ENCODE results near the gene APLNR. TPM values are rescaled to one million over a fixed set of nuclear protein-coding genes. Genes with fewer than 3 reads are reported as not detected.

The APLNR gene
- total and polyA plus RNA-seq, 2 of the 8 experiments (the other 6 are each of a cell fraction or from before 2014, with no cell fraction given): 0.80 TPM; not detected in 1

GRCh38 chr11:57240757-57241156 is 3.7 kb upstream of the APLNR start:
- H4K20me1 ChIP-seq (replicated peaks in 1 of 2; ENCODE audit: control insufficient read depth in 1 of 2, insufficient read depth in 2 of 2, low read length in 2 of 2): no peaks in the 10 kb centered on the region
- CTCF ChIA-PET (ENCODE audit: partially characterized antibody): interaction anchor here (0.9 to 33.7 kb wide), 12 partner anchors 10 to 400 kb away, joined by 3 to 942 read pairs (median 4); no protein-coding TSS in a partner anchor
- H3K23me2 ChIP-seq (ENCODE audit: low read depth, low read length): no peaks in the 10 kb centered on the region
- WGBS, 2 experiments (ENCODE audit: extremely low coverage in 1 of 2, insufficient coverage in 1 of 2, insufficient read length in 1 of 2, insufficient replicate concordance in 2 of 2, low coverage in 1 of 2, low lambda C conversion rate in 2 of 2, missing lambda C conversion rate in 1 of 2): 65% methylated on average over 5 of the region's 5 CpGs; no CpG with 5 or more reads in 1 of the 2 experiments
- no peak overlapping the region for H2BK12ac ChIP-seq (ENCODE audit: low read depth, low read length)
- DNase-seq (ENCODE audit: low read depth in 1 of 2, low spot score in 2 of 2): no peak
- H2BK120ac ChIP-seq (replicated peaks; ENCODE audit: low read depth, low read length): no peak overlapping the region
- no peaks in the 10 kb centered on the region for H3K79me1 ChIP-seq (ENCODE audit: low read depth, low read length)
- H2BK20ac ChIP-seq (ENCODE audit: low read length): no peak overlapping the region
- H3K14ac ChIP-seq (ENCODE audit: insufficient read length): no peak overlapping the region
- POLR2A ChIA-PET (ENCODE audit: partially characterized antibody): interaction anchor here (1.6 kb wide), 1 partner anchor 28 kb away, joined by 4 read pairs; no protein-coding TSS in a partner anchor
- H3K18ac ChIP-seq (ENCODE audit: extremely low read depth, low read length): no peak overlapping the region
- H3K23ac ChIP-seq (ENCODE audit: insufficient read length): no peak overlapping the region
- no peak overlapping the region for H3K4me2 ChIP-seq (ENCODE audit: insufficient read depth in 1 of 2, low read depth in 2 of 2, low read length in 2 of 2)
- no peaks in the 10 kb centered on the region for H3K79me2 ChIP-seq (ENCODE audit: control insufficient read depth in 1 of 2, insufficient read depth in 2 of 2, low read length in 2 of 2)
- H3K56ac ChIP-seq (replicated peaks; ENCODE audit: insufficient read length, low read depth, low read length): no peak overlapping the region
- no peaks in the 10 kb centered on the region for H3K27me3 ChIP-seq (replicated peaks in 1 of 4; ENCODE audit: control insufficient read depth in 3 of 4, extremely low read depth in 1 of 4, insufficient read depth in 3 of 4, low read length in 3 of 4)
- H4K5ac ChIP-seq (ENCODE audit: insufficient read length, low read depth, low read length): no peak overlapping the region
- no peak overlapping the region for H3K9ac ChIP-seq (replicated peaks in 1 of 4; ENCODE audit: extremely low read depth in 1 of 4, low read depth in 3 of 4, low read length in 3 of 4)
- TF ChIP-seq TAF1 (IDR thresholded peaks at IDR 0.05; ENCODE audit: low read depth, low read length) (no peak), RAD21 (IDR thresholded peaks at IDR 0.05 in 1 of 2, conservative IDR thresholded peaks at IDR 0.05 in 1 of 2; ENCODE audit: low read depth in 2 of 2, low read length in 2 of 2) (0 out of 4 replicates have a peak, but pooled peaks of 1 of the 2 experiments have one; percentile 2)
- no peak overlapping the region for H3K4me3 ChIP-seq (ENCODE audit: extremely low read depth in 1 of 4, insufficient read depth in 2 of 4, low read depth in 3 of 4, low read length in 4 of 4)
- H3K4me1 ChIP-seq (replicated peaks in 1 of 4; ENCODE audit: control insufficient read depth in 3 of 4, insufficient read depth in 4 of 4, low read length in 3 of 4): peaks cover 0 to 4% (median 1%) of the 10 kb centered on the region in 4 experiments; a peak in 4 of 7 replicates
- H2BK15ac ChIP-seq (ENCODE audit: low read length): no peak overlapping the region
- no peak overlapping the region for H3K4ac ChIP-seq (replicated peaks; ENCODE audit: insufficient read length, low read depth, low read length)
- no peak overlapping the region for H4K8ac ChIP-seq (ENCODE audit: extremely low read depth, insufficient read depth, low read length)
- H4K91ac ChIP-seq (replicated peaks; ENCODE audit: insufficient read length, low read length): no peak overlapping the region
- H2BK5ac ChIP-seq (ENCODE audit: low read depth, low read length): no peak overlapping the region
- H2AFZ ChIP-seq (ENCODE audit: low read length): no peak overlapping the region
- H3K9me3 ChIP-seq (ENCODE audit: insufficient read depth in 2 of 2, low read depth in 1 of 2, low read length in 1 of 2): no peaks in the 10 kb centered on the region
- H3K36me3 ChIP-seq (ENCODE audit: control insufficient read depth in 2 of 4, insufficient read depth in 4 of 4, low read length in 3 of 4): no peaks in the 10 kb centered on the region
- no peak overlapping the region for H3K27ac ChIP-seq (ENCODE audit: low read depth, low read length)
- no peak overlapping the region for H2AK5ac ChIP-seq (ENCODE audit: low read depth, low read length)
- no peak for FAIRE-seq
